ENCODE measurements around the gene AXIN2.

The AXIN2 gene
- 3.6 to 18.1 (median 10.8) reads per million in 9 experiments for total RNA-seq

DNA sequence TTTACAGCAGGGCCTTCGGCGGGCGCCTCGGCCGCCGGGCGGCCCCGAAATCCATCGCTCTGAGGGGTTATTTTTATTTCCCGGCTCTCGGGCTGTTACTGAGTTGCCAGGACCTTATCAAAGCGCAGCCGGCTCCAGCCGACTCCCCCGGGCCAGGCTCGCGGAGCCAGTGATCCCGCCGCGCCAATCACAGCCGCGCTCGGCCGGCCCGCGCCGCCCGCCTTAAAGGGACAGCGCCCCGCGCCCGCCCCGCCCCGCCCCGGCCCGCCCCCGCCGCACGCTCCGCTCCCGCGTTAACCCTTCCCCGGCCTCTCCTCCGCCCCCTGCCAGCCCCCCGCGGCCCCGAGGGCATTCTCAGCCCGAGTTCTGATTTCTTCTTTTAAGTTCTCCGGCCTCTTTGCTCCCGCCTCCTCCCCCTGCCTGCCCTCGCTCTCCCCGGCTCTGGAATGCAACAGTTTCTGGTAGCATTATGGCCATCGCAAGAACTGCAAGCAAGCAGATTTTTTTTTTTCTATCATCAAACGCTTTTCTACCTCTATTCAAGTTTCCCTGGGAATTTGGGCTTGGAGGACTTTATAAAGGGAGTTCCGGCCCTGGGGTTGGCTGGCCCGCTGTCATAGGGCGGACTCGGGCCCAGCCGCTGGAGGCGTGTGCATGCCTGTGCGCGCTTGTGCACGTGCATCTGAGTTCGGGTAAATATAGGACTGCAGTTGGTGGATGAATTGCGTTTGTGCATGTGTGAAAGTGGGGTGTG is at the start of gene AXIN2:
TSS of gene AXIN2 (minus strand) at position 197 of the 754 bp plus-strand sequence. CDS start 3,028 bp downstream, outside the sequence.
- H3K9me3 Mint-ChIP-seq: no peaks in the 10 kb centered on the region
- H3K4me1 Mint-ChIP-seq (ENCODE audit: low read depth in 2 of 2): peaks cover 12 to 20% of the 10 kb centered on the region in 2 donors
- ATAC-seq (replicated peaks): peak; percentile 82
- peak within 1 kb of the TSS; percentile 65 to 86 for H3K27ac Mint-ChIP-seq
- peak; percentile 73 to 83 (median 82) for DNase-seq
- peaks cover 7 to 9% of the 10 kb centered on the region in 2 donors for H3K27me3 Mint-ChIP-seq
- peak within 1 kb of the TSS in 1 of 2 donors; percentile 83 for H3K4me3 Mint-ChIP-seq
- peaks cover 16% of the 10 kb centered on the region for H3K36me3 Mint-ChIP-seq (ENCODE audit: insufficient read depth)

DNA sequence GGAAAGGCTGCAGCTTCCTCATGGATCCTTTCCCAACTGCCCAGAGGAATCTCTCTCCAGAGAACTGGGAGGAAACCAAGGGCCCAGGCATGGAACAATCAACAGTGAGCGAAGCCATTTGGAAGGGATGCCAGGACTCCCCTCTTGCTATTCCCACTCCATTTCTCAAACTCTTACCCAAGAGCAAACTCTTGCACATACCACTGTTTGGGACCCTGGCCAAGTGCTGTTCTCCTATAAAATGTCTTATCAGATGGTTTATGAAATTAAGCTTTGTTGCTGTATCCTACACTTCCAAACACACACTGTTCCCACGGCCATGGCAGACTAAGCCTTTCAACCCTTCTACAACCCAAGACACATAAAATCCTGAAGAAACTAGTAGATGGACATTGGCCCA is 48.3 kb upstream of the AXIN2 start:
- Mint-ChIP-seq H3K4me3 (no peak overlapping the region), H3K27ac (no peak overlapping the region), H3K4me1 (ENCODE audit: low read depth in 2 of 2) (no peaks in the 10 kb centered on the region), H3K36me3 (ENCODE audit: insufficient read depth) (no peaks in the 10 kb centered on the region), H3K9me3 (no peaks in the 10 kb centered on the region), H3K27me3 (peaks cover 9 to 19% of the 10 kb centered on the region in 2 donors)
- no peak for DNase-seq
- no peak for ATAC-seq (replicated peaks)

DNA sequence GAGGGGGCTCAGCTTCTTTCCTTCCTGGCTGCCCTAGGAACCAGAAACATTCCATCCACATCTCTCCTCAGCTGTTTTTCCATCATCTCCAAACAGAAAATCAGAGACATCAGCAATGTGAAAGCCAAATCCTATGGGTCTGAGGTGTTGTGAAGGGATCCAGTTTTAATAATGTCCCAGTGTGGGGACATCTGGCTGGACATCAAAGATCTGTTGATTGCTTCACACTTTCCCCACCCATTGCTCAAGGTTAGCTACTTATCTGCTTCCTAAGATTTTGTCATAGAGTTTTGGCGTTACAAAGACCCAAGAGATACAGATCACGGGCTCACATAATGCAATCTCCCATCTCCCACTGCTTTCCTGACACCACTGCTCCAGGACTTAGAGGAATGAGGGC is 47.8 kb upstream of the AXIN2 start:
- Mint-ChIP-seq H3K36me3 (ENCODE audit: insufficient read depth) (no peaks in the 10 kb centered on the region), H3K27ac (no peak overlapping the region), H3K4me3 (no peak overlapping the region), H3K9me3 (no peaks in the 10 kb centered on the region), H3K27me3 (peaks cover 9 to 19% of the 10 kb centered on the region in 2 donors), H3K4me1 (ENCODE audit: low read depth in 2 of 2) (no peaks in the 10 kb centered on the region)
- ATAC-seq (replicated peaks) (no peak), DNase-seq (no peak)

GRCh38 chr17:65604070-65604469 is 42.6 kb upstream of the AXIN2 start:
- Mint-ChIP-seq H3K4me1 (ENCODE audit: low read depth in 2 of 2) (peaks cover 0 to 2% of the 10 kb centered on the region in 2 donors), H3K9me3 (no peaks in the 10 kb centered on the region), H3K36me3 (ENCODE audit: insufficient read depth) (no peaks in the 10 kb centered on the region), H3K4me3 (no peak overlapping the region), H3K27me3 (peaks cover 9 to 27% of the 10 kb centered on the region in 2 donors), H3K27ac (no peak overlapping the region)
- ATAC-seq (replicated peaks) (no peak), DNase-seq (no peak)

DNA sequence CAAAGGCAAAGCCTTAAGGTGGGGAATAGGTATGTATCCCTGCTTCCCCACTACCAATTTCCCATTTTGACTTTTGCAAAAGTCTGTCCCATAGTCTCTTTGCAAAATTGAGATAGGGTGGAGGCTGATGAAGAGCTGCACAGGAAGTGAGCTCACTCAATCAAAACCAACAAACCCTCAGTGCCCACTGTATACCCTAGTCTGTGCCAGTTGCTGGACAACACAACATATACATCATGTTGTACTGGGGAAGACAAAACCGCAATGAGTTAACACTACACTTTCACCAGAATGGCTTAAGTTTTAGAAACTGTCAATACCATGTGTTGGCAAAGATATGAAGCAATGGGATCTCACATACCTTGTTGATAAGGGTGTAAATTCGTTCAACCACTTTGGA is 40.4 kb upstream of the AXIN2 start:
- no peak overlapping the region for H3K27ac Mint-ChIP-seq
- DNase-seq: no peak
- peaks cover 0 to 2% of the 10 kb centered on the region in 2 donors for H3K4me1 Mint-ChIP-seq (ENCODE audit: low read depth in 2 of 2)
- H3K9me3 Mint-ChIP-seq: no peaks in the 10 kb centered on the region
- no peaks in the 10 kb centered on the region for H3K36me3 Mint-ChIP-seq (ENCODE audit: insufficient read depth)
- peaks cover 9 to 22% of the 10 kb centered on the region in 2 donors for H3K27me3 Mint-ChIP-seq
- no peak for ATAC-seq (replicated peaks)
- no peak overlapping the region for H3K4me3 Mint-ChIP-seq

DNA sequence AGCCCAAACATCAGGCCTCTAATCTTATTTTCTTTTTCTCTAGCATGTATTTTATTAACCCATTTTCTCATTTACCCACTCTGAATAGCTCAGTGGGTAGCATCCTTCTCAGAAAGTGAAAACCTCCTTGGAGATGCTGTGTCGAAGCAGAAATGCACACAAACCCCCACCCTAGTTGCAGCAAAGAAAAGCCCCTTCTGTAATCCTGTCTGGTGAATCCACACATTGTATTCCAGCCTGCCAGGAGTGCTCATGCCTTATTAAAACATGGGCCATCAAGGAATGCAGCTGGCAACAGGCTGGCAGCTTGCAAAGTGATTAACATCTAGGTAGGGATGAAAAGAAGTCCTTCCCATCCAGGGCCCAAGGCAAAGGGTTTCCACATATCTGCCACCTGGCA is 39.7 kb upstream of the AXIN2 start:
- no peak overlapping the region for H3K4me3 Mint-ChIP-seq
- ATAC-seq (replicated peaks) (no peak), DNase-seq (no peak)
- no peaks in the 10 kb centered on the region for H3K9me3 Mint-ChIP-seq
- peaks cover 9 to 17% of the 10 kb centered on the region in 2 donors for H3K27me3 Mint-ChIP-seq
- peaks cover 0 to 2% of the 10 kb centered on the region in 2 donors for H3K4me1 Mint-ChIP-seq (ENCODE audit: low read depth in 2 of 2)
- no peak overlapping the region for H3K27ac Mint-ChIP-seq
- H3K36me3 Mint-ChIP-seq (ENCODE audit: insufficient read depth): no peaks in the 10 kb centered on the region

GRCh38 chr17:65600518-65600917 is 39.1 kb upstream of the AXIN2 start:
- no peak for ATAC-seq (replicated peaks)
- no peak for DNase-seq
- no peak overlapping the region for H3K4me3 Mint-ChIP-seq
- no peaks in the 10 kb centered on the region for H3K36me3 Mint-ChIP-seq (ENCODE audit: insufficient read depth)
- peaks cover 6 to 14% of the 10 kb centered on the region in 2 donors for H3K27me3 Mint-ChIP-seq
- H3K27ac Mint-ChIP-seq: no peak overlapping the region
- H3K9me3 Mint-ChIP-seq: no peaks in the 10 kb centered on the region
- H3K4me1 Mint-ChIP-seq (ENCODE audit: low read depth in 2 of 2): peaks cover 0 to 2% of the 10 kb centered on the region in 2 donors

- DNase-seq (no peak), ATAC-seq (replicated peaks) (no peak)
- no peaks in the 10 kb centered on the region for H3K36me3 Mint-ChIP-seq (ENCODE audit: insufficient read depth)
- H3K27ac Mint-ChIP-seq: no peak overlapping the region
- H3K4me1 Mint-ChIP-seq (ENCODE audit: low read depth in 2 of 2): peaks cover 0 to 2% of the 10 kb centered on the region in 2 donors
- H3K9me3 Mint-ChIP-seq: no peaks in the 10 kb centered on the region
- no peak overlapping the region for H3K4me3 Mint-ChIP-seq
- peaks cover 0 to 12% of the 10 kb centered on the region in 2 donors for H3K27me3 Mint-ChIP-seq
Measured at GRCh38 chr17:65599650-65600049, 38.2 kb upstream of the AXIN2 start.

GRCh38 chr17:65598746-65599145 is 37.3 kb upstream of the AXIN2 start:
- Mint-ChIP-seq H3K27me3 (peaks cover 0 to 21% of the 10 kb centered on the region in 2 donors), H3K4me3 (no peak overlapping the region), H3K4me1 (ENCODE audit: low read depth in 2 of 2) (peaks cover 2 to 4% of the 10 kb centered on the region in 2 donors), H3K27ac (no peak overlapping the region), H3K36me3 (ENCODE audit: insufficient read depth) (no peaks in the 10 kb centered on the region), H3K9me3 (no peaks in the 10 kb centered on the region)
- DNase-seq (no peak), ATAC-seq (replicated peaks) (no peak)

GRCh38 chr17:65595071-65595656 is 33.7 kb upstream of the AXIN2 start:
- peaks cover 0 to 4% of the 10 kb centered on the region in 2 donors for H3K4me1 Mint-ChIP-seq (ENCODE audit: low read depth in 2 of 2)
- no peak overlapping the region for H3K27ac Mint-ChIP-seq
- H3K9me3 Mint-ChIP-seq: no peaks in the 10 kb centered on the region
- no peak overlapping the region for H3K4me3 Mint-ChIP-seq
- H3K36me3 Mint-ChIP-seq (ENCODE audit: insufficient read depth): no peaks in the 10 kb centered on the region
- DNase-seq (no peak), ATAC-seq (replicated peaks) (no peak)
- peaks cover 16 to 28% of the 10 kb centered on the region in 2 donors for H3K27me3 Mint-ChIP-seq

GRCh38 chr17:65593855-65594845 is 32.7 kb upstream of the AXIN2 start:
- Mint-ChIP-seq H3K4me1 (ENCODE audit: low read depth in 2 of 2) (peaks cover 0 to 4% of the 10 kb centered on the region in 2 donors), H3K27me3 (peaks cover 16 to 28% of the 10 kb centered on the region in 2 donors), H3K36me3 (ENCODE audit: insufficient read depth) (no peaks in the 10 kb centered on the region), H3K4me3 (no peak overlapping the region), H3K9me3 (no peaks in the 10 kb centered on the region), H3K27ac (no peak overlapping the region)
- ATAC-seq (replicated peaks) (no peak), DNase-seq (no peak)

- Mint-ChIP-seq H3K9me3 (no peaks in the 10 kb centered on the region), H3K4me3 (no peak overlapping the region), H3K36me3 (ENCODE audit: insufficient read depth) (no peaks in the 10 kb centered on the region), H3K27me3 (peaks cover 16 to 28% of the 10 kb centered on the region in 2 donors), H3K4me1 (ENCODE audit: low read depth in 2 of 2) (peaks cover 0 to 4% of the 10 kb centered on the region in 2 donors), H3K27ac (no peak overlapping the region)
- ATAC-seq (replicated peaks): no peak
- no peak for DNase-seq
Measured at GRCh38 chr17:65593092-65593854, 31.8 kb upstream of the AXIN2 start.
